ENCODE measurements around the gene MEG3. TPM values are rescaled to one million over a fixed set of nuclear protein-coding genes. Genes with fewer than 3 reads are reported as not detected.

Gene MEG3
- total and polyA plus RNA-seq, 2 of the 4 experiments (the other 2 are of a cell fraction), result 31.5 to 556 TPM

- Histone ChIP-seq H3K36me3 (ENCODE audit: control insufficient read depth, insufficient read depth, low read length) (no peaks in the 10 kb centered on the region), H2AK5ac (ENCODE audit: low read depth, low read length) (no peak overlapping the region), H4K5ac (ENCODE audit: low read depth, low read length) (no peak overlapping the region), H3K9me3 (ENCODE audit: control insufficient read depth, insufficient read depth, low read length) (peaks cover 45% of the 10 kb centered on the region), H2BK5ac (ENCODE audit: low read depth, low read length, poor library complexity, severe bottlenecking) (no peak overlapping the region), H4K20me1 (ENCODE audit: insufficient read depth, low read length) (no peaks in the 10 kb centered on the region), H2AFZ (replicated peaks; ENCODE audit: low read length, poor library complexity) (no peak overlapping the region), H2AK9ac (replicated peaks; ENCODE audit: low read depth, low read length, poor library complexity) (no peak overlapping the region), H3K9ac (ENCODE audit: low read depth, low read length) (no peak overlapping the region), H3K4me3 (ENCODE audit: insufficient read depth, low read depth, low read length) (no peak overlapping the region), H3K4me2 (ENCODE audit: low read depth, low read length) (no peak overlapping the region), H2BK20ac (ENCODE audit: low read depth, low read length) (no peak overlapping the region), H4K8ac (ENCODE audit: low read depth in 2 of 2, low read length in 2 of 2) (no peak overlapping the region), H2BK15ac (ENCODE audit: low read depth, low read length) (no peak overlapping the region), H3K27me3 (ENCODE audit: control insufficient read depth, insufficient read depth, low read length) (peaks cover 18% of the 10 kb centered on the region), H3K4me1 (ENCODE audit: control insufficient read depth, insufficient read depth, low read length) (peaks cover 4% of the 10 kb centered on the region), H3K18ac (ENCODE audit: low read depth, low read length) (no peak overlapping the region), H4K91ac (ENCODE audit: insufficient read depth, low read depth, low read length) (no peak overlapping the region), H3K23ac (ENCODE audit: low read depth, low read length) (no peak overlapping the region), H3K27ac (ENCODE audit: insufficient read depth, low read length) (no peak overlapping the region), H3K4ac (ENCODE audit: low read depth, low read length) (no peak overlapping the region), H3K9me1 (ENCODE audit: insufficient read depth, low read length) (peaks cover 4% of the 10 kb centered on the region; the same call in 1 of the 2 replicates), H3K56ac (ENCODE audit: extremely low read depth, insufficient read depth, low read length) (no peak overlapping the region), H3K79me1 (ENCODE audit: low read depth in 1 of 2, low read length in 2 of 2) (no peaks in the 10 kb centered on the region), H2BK120ac (ENCODE audit: low read depth, low read length) (no peak overlapping the region), H3K14ac (replicated peaks; ENCODE audit: low read depth, low read length) (no peak overlapping the region)
- no CpG with 5 or more reads among the region's 7 CpGs for WGBS, 2 experiments (ENCODE audit: extremely low coverage in 2 of 2, insufficient read length in 1 of 2)
- no TSS peak for BruUV-seq (replicated peaks)
- in situ Hi-C loops (cut with MboI; ENCODE audit: low sequenced_read_pairs) (no loop called here), dilution Hi-C loops (cut with HindIII; ENCODE audit: low sequenced_read_pairs, unreplicated experiment) (no loop called here), intact Hi-C loops (cut with micrococcal nuclease) (no loop called here)
- ChIA-PET CTCF (no interaction called here), POLR2A (ENCODE audit: unreplicated experiment) (no interaction called here)
- DNase-seq (no peak), ATAC-seq (ENCODE audit: low read depth) (no peak)
- TF ChIP-seq CEBPB (IDR thresholded peaks at IDR 0.05; ENCODE audit: low read depth, low read length) (no peak), MXI1 (IDR thresholded peaks at IDR 0.05; ENCODE audit: borderline replicate concordance, low read depth, low read length) (no peak), RAD21 (IDR thresholded peaks at IDR 0.05; ENCODE audit: low read length) (no peak), CHD1 (IDR thresholded peaks at IDR 0.05; ENCODE audit: low read depth, low read length) (no peak), SMC3 (IDR thresholded peaks at IDR 0.05; ENCODE audit: low read depth, low read length) (no peak), RFX5 (IDR thresholded peaks at IDR 0.05; ENCODE audit: low read depth, low read length) (no peak), POLR2A (IDR thresholded peaks at IDR 0.05; ENCODE audit: low read depth, low read length) (no peak), MAFK (IDR thresholded peaks at IDR 0.05; ENCODE audit: low read depth, low read length) (no peak), FOS (IDR thresholded peaks at IDR 0.05; ENCODE audit: low read depth, low read length) (no peak), RCOR1 (IDR thresholded peaks at IDR 0.05; ENCODE audit: insufficient replicate concordance, low read length) (no peak)
These were observed 15.5 kb upstream of the MEG3 start for GRCh38 chr14:100810435-100810834.
